Measurements from ENCODE around the gene BCHE. TPM values are rescaled to one million over a fixed set of nuclear protein-coding genes. Genes with fewer than 3 reads are reported as not detected.

BCHE gene
- total RNA-seq, 2 donors from 2014 or later = 0.69 to 0.79 TPM

DNA sequence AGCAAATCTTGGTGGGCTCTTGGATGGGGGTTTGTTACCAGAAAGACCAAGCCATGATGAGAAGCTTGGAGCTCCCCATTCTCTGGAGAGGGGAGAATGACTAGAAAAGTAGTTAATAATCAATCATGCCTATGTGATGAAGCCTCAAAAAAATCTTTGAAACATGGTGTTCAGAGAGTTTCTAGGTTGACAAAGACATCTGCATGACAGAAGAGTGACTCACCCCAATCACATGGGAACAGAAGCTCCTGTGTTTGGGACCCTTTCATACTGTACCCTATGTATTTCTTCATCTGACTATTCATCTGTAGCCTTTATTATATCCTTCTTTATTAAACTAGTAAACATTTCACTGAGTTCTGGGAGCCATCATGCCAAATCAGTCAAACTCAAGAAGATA, 87.4 kb downstream of the BCHE start:
- Histone ChIP-seq H3K9ac (ENCODE audit: extremely low read depth, low read length, poor library complexity, severe bottlenecking) (no peak overlapping the region), H3K4me1 (ENCODE audit: control insufficient read depth, insufficient read depth, low read length) (no peaks in the 10 kb centered on the region), H3K27ac (ENCODE audit: low read depth, low read length) (no peak overlapping the region), H3K27me3 (ENCODE audit: control insufficient read depth, insufficient read depth, low read length, poor library complexity, severe bottlenecking) (no peaks in the 10 kb centered on the region), H3K36me3 (ENCODE audit: control insufficient read depth, insufficient read depth, low read length) (no peaks in the 10 kb centered on the region), H3K4me3 (ENCODE audit: low read length) (no peak overlapping the region), H3K9me3 (ENCODE audit: control insufficient read depth, low read length) (no peaks in the 10 kb centered on the region)
- Mint-ChIP-seq H3K27me3 (ENCODE audit: insufficient read depth) (no peaks in the 10 kb centered on the region), H3K4me3 (no peak overlapping the region), H3K27ac (no peak overlapping the region), H3K9me3 (no peaks in the 10 kb centered on the region), H3K36me3 (ENCODE audit: low read depth) (no peaks in the 10 kb centered on the region), H3K4me1 (no peaks in the 10 kb centered on the region)
- DNase-seq = no peak
- TF ChIP-seq, protein P1, sequence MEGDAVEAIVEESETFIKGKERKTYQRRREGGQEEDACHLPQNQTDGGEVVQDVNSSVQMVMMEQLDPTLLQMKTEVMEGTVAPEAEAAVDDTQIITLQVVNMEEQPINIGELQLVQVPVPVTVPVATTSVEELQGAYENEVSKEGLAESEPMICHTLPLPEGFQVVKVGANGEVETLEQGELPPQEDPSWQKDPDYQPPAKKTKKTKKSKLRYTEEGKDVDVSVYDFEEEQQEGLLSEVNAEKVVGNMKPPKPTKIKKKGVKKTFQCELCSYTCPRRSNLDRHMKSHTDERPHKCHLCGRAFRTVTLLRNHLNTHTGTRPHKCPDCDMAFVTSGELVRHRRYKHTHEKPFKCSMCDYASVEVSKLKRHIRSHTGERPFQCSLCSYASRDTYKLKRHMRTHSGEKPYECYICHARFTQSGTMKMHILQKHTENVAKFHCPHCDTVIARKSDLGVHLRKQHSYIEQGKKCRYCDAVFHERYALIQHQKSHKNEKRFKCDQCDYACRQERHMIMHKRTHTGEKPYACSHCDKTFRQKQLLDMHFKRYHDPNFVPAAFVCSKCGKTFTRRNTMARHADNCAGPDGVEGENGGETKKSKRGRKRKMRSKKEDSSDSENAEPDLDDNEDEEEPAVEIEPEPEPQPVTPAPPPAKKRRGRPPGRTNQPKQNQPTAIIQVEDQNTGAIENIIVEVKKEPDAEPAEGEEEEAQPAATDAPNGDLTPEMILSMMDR (conservative IDR thresholded peaks at IDR 0.05) = no peak

DNA sequence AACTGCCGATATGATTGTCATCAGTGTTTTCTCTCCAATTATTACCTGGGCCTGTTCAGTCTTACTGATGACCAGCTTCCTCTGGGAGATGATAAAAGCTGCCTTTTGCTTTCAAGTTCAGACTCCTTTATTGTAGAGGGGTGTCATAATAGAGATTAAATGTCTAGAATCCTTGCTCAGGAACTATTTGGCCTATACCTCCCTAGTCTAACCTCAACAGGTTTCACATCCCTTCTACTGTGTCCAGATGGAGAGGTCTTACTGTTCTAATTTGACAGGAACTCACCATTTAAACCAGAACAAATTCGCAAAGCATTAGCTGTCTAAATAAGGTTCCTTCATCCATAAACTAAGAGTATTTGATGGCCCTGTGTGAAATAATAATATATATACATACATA, 88.0 kb downstream of the BCHE start:
- Mint-ChIP-seq H3K27me3 (ENCODE audit: insufficient read depth) (no peaks in the 10 kb centered on the region), H3K4me3 (no peak overlapping the region), H3K4me1 (no peaks in the 10 kb centered on the region), H3K9me3 (no peaks in the 10 kb centered on the region), H3K36me3 (ENCODE audit: low read depth) (no peaks in the 10 kb centered on the region), H3K27ac (no peak overlapping the region)
- TF ChIP-seq, protein P1 (conservative IDR thresholded peaks at IDR 0.05) = no peak
- Histone ChIP-seq H3K4me3 (ENCODE audit: low read length) (no peak overlapping the region), H3K4me1 (ENCODE audit: control insufficient read depth, insufficient read depth, low read length) (no peaks in the 10 kb centered on the region), H3K27ac (ENCODE audit: low read depth, low read length) (no peak overlapping the region), H3K9me3 (ENCODE audit: control insufficient read depth, low read length) (no peaks in the 10 kb centered on the region), H3K36me3 (ENCODE audit: control insufficient read depth, insufficient read depth, low read length) (no peaks in the 10 kb centered on the region), H3K9ac (ENCODE audit: extremely low read depth, low read length, poor library complexity, severe bottlenecking) (no peak overlapping the region), H3K27me3 (ENCODE audit: control insufficient read depth, insufficient read depth, low read length, poor library complexity, severe bottlenecking) (no peaks in the 10 kb centered on the region)
- no peak for DNase-seq
- 99% methylated on average over 2 of the region's 2 CpGs; no CpG with 5 or more reads in 1 of the 2 experiments for WGBS, 2 experiments (ENCODE audit: insufficient coverage in 1 of 2, insufficient read length in 1 of 2)

DNA sequence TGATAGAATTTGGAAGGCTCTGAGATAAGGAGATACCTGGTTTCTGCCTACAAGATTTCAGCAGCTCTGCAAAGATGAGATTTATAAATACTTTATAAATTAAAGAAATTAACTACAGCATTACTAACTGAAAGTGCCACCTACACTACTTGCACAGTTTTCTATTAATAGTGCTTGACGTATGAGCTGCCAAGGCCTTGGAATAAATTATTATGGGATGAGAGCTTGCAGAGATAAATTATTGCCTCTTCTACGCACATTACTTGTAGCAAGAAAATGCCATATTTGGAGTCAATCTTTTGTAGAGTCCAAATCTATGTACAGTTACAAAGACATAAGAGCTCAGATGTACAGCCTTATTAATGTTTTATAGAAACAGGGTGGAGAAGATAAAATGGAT, 89.1 kb downstream of the BCHE start:
- H3K4me3 ChIP-seq (ENCODE audit: low read length) = no peak overlapping the region
- H3K9ac ChIP-seq (ENCODE audit: extremely low read depth, low read length, poor library complexity, severe bottlenecking) = no peak overlapping the region
- no peaks in the 10 kb centered on the region for H3K9me3 ChIP-seq (ENCODE audit: control insufficient read depth, low read length)
- no peak overlapping the region for H3K27ac ChIP-seq (ENCODE audit: low read depth, low read length)
- no peaks in the 10 kb centered on the region for H3K4me1 Mint-ChIP-seq
- H3K36me3 ChIP-seq (ENCODE audit: control insufficient read depth, insufficient read depth, low read length) = no peaks in the 10 kb centered on the region
- no peaks in the 10 kb centered on the region for H3K27me3 ChIP-seq (ENCODE audit: control insufficient read depth, insufficient read depth, low read length, poor library complexity, severe bottlenecking)
- no peaks in the 10 kb centered on the region for H3K27me3 Mint-ChIP-seq (ENCODE audit: insufficient read depth)
- H3K4me3 Mint-ChIP-seq = no peak overlapping the region
- H3K4me1 ChIP-seq (ENCODE audit: control insufficient read depth, insufficient read depth, low read length) = no peaks in the 10 kb centered on the region
- H3K9me3 Mint-ChIP-seq = no peaks in the 10 kb centered on the region
- no peak for DNase-seq
- no peak overlapping the region for H3K27ac Mint-ChIP-seq
- 95 to 100% methylated on average over 1 to 2 of the region's 2 CpGs for WGBS, 2 experiments (ENCODE audit: insufficient coverage in 1 of 2, insufficient read length in 1 of 2)
- no peaks in the 10 kb centered on the region for H3K36me3 Mint-ChIP-seq (ENCODE audit: low read depth)
- TF ChIP-seq, protein P1 (conservative IDR thresholded peaks at IDR 0.05) = no peak

Measured in endodermal cell (in vitro differentiated cells).